GOT3 (cell line): ENCODE measurements around the gene SGF29.
"Not testable (repeated sequence)": the region's sequence is repeated elsewhere in the genome, so short reads cannot be mapped to it uniquely, and the experiment has no call there.

Experiments used
- DNase-seq: peaks from one replicate; lab custom pipeline; 2025; ENCODE audit warnings: mixed read lengths; lab: John Stamatoyannopoulos, UW

Gene SGF29

DNA sequence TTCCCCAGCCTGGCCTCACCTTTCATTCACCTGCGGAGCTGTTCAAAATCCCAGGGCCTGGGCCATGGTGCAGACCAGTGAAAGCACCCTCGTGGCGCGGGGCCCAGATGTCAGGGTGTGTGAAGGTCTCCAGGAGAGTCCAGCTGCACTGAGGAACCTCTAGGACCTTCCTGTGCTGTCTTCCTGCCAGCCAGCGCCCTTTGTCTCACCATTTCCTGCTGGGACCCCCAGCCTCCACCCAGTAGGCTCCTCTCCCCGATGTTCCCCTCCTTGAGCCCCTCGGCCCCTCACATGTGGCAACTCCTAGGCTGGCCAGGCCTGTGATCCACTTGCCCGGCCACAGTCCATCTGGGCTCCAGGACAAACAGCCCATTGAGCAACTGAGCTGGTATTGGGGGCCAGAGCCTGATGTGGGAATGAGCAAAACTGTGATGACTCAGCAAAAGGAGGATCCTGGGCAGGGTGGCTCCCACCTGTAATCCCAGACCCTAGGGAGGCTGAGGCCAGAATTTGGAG, 42.5 kb downstream of the SGF29 start:
- DNase-seq, result no peak

DNA sequence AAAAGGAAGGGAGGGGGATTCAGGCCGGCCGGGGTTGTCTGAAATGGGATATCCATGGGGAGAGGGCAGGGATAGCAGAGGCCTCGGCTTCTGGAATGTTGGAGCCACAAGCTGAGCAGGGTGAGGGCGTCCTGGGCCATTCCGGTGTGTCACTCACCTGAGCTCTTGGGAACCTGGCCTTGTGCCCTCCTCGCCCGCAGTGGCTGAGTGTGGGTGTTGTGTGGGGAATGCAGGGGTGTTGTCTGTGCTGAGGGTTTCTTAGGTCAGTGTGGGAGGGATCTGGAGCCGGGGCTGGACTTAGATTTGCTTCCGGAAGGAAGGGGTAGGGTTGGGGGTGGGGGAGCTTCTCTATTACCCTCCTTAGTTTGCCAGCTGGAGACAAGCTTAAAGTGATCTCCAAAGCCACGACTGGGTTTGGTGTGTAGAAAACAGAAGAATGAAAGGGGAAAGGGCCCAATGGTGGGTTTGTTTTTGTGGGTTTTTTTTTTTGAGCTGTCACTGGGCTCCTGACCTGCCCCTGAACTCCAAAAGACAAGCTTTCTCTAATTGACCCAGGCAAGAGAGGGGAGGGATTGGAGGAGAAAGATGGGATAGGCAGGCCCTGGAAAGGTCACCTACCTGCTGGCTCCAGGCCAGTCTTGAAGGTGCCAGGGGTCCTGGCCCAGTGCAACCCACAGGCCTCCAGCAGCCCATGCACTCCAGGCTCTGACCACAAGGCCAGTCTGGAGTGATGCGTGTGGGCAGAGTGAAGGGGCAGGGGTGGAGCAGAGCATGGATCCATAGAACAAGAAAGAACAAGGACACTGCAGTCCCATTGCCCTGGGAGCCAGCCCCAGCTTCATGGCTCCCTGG, 43.3 kb downstream of the SGF29 start, which contains the start of gene SULT1A2:
SULT1A2 (minus strand) TSS at position 211 of the 852 bp plus-strand sequence. CDS start 1,120 bp downstream, outside the sequence.
- DNase-seq, result no peak

- no peak for DNase-seq
Measured at GRCh38 chr16:28597692-28598261, 44.1 kb downstream of the SGF29 start.

DNA sequence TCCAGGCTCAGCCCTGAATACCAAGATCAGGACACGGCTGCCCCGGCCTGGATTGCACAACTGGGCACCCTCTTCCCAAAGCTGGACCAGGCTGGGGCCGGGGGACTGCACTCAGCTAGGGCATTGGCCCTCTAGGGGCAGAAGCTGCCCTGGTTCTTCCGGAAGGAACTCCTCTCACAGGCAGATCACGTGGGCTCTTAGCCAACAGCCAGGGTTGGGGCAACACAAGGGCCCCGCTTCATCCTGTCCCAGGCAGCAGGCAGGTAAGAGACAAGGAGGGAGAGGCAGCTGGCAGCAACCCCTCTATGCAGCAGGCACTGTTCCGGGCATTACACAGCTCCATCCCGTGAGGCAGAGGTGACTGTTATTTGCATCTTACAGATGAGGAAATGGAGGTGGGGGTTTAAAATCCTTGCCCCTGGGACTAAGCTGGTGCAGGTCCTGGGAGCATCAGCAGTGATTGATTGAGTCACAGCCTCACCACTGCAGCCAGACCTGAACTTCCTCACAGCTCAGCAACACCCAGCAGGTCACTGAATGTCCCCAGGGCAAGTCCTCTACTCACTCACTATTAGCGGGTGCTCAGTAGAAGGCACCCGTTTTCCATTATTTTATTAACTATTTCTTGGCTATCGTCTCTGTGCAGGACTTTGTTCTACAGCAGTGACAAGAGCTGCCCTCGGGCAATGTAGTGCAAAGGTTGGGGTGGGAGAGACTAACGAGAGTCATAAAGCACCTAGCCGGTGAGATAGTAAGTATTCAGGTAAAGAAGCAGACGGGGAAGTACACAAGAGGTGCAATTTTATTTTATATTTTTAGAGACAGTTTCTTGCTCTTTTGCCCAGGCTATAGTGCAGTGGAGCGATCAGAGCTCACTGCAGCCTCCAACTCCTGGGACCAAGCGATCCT, 45.9 kb downstream of the SGF29 start:
- DNase-seq, result not testable (repeated sequence)

DNA sequence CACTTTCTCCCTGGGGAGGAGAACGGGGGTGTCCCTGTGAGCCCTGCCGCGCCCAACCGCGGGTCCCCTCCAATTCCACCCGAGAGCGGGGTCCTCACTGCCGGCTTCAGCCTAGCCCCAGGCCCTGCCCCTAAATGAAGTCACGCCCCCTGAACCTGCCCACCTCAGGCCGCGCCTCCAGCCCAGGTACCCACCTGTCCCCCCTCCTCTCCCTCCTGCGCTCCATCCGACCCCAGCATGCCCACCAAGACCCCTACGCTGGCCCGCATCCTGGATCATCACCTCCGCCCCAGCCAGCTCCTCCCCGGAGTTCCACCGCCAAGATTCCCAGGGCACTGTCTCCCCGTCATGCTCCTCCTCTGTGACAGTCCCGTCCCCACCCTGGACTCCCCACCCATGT, 47.2 kb downstream of the SGF29 start:
- DNase-seq, result not testable (repeated sequence)

DNA sequence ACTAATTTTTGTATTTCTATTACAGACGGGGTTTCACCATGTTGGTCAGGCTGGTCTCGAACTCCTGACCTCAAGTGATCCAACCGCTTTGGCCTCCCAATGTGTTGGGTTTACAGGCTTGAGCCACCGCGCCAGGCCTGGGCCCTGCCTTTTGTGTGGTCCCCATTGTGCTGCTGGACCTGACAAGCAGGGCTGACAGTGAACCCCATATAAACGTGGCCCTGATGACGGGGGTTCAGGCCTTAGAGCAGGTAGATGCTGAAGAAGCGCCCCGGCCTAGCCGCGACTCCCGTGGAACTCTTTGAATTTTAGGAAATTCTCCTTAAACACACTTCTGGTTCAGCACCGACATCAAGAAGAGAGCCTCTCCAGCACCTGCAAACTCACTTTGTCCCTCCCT, 47.9 kb downstream of the SGF29 start:
- not testable (repeated sequence) for DNase-seq

DNA sequence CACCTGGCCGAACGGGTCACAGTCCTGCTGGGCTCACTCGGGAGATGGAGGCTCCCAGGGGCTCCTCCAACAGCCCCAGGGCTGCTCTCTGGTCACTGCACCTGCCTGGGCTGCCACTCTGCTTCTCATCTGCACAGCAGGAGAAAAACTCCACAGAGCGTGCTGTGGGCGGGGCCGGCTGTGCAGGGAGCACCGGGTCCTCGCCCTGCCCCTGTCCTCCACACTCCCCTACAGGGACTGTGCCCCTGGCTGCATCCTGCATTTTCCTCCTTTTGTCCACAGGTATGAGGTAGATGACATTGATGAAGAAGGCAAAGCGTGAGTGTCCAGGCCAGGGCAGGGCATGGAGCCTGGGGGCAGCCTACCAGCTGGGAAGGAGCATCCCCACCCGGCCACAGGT, 48.3 kb downstream of the SGF29 start:
- not testable (repeated sequence) for DNase-seq

DNA sequence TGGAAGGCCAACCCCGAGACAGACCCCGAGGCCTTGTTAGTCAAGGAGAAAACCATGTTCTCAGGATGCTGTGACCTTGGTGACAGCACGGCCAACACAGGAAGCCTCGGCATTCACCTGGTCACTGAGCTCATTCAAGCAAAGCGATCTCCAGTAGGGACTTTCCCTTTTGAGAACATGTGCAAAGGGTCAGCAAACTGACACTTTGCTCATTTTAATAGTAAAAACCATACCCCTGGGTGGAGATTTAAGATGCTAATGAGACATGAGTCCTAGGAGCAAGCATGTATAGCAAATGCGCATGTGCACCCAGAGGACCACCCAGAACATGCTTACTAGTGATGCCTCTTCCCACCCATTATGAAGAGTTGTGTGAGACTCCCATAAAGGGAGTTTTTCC, 48.8 kb downstream of the SGF29 start:
- DNase-seq, result no peak

DNA sequence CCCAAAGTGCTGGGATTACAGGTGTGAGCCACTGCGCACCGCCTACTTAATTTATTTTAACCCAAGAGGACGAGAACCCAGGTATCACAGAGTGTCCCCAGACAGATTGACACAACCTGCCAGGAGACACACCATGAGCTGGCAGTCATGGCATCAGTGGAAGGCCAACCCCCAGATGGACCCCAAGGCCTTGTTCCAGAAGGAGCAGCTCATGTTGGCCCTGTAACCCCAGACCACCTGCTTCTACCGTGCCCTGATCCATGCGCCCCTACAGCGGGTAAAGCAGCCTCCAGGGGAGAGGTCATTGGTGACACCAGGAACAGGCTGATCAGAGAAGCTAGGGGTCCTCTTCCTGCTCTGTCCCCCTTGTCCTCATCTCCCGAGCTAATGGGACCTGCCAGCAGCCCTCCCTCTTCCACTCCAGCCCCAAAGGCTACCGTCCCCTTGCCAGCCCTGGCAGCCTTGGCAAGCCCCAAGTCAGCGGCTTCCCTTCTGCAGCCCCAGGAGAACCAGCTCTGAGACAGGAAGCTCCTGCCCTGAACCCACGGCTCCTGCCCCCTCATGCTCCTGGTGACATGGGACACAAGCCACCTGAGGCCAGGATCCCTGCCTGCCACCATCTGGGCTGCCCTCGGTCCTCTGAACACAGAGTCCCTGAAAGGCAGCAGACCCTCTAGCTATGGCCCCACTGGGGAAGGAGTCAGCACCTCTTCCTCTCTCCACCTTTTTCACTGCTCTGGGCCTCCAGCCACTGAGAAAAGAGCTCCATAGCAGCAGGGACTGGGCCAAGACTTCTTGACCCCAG, 49.9 kb downstream of the SGF29 start:
- no peak for DNase-seq

DNA sequence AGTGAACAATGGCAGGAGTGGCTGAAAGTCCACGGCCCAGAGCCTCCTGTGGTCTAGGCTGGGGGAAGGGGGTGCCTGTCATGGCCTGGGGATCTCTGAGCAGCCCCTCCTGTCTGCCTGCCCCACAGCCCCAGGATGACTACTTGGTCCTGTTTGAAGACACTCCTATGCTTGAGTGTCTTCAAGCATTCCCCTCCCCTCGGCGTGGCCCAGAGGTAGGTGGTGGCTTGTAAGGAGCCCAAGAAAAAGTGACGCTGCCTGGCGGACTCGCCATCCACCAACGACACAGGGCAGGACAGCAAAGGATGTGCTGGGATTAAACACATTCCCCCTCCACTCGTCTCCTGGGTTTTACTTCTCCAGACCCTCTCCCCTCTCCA, 50.5 kb downstream of the SGF29 start:
- DNase-seq, result no peak

GRCh38 chr16:28606291-28607115, 52.8 kb downstream of the SGF29 start:
- DNase-seq, result no peak

- no peak for DNase-seq
Measured at GRCh38 chr16:28607116-28607623, 53.5 kb downstream of the SGF29 start.

- DNase-seq, result not testable (repeated sequence)
Measured at GRCh38 chr16:28607681-28608495, 54.2 kb downstream of the SGF29 start.

- not testable (repeated sequence) for DNase-seq
Measured at GRCh38 chr16:28608496-28608808, 54.7 kb downstream of the SGF29 start.

GRCh38 chr16:28608867-28609596, 55.3 kb downstream of the SGF29 start:
- not testable (repeated sequence) for DNase-seq

- DNase-seq, result no peak
Measured at GRCh38 chr16:28609631-28610594, 56.2 kb downstream of the SGF29 start, which contains the start of gene SULT1A1. SULT1A1 (minus strand) TSS chr16:28610044; CDS start chr16:28608855, 1,189 bp downstream.

DNA sequence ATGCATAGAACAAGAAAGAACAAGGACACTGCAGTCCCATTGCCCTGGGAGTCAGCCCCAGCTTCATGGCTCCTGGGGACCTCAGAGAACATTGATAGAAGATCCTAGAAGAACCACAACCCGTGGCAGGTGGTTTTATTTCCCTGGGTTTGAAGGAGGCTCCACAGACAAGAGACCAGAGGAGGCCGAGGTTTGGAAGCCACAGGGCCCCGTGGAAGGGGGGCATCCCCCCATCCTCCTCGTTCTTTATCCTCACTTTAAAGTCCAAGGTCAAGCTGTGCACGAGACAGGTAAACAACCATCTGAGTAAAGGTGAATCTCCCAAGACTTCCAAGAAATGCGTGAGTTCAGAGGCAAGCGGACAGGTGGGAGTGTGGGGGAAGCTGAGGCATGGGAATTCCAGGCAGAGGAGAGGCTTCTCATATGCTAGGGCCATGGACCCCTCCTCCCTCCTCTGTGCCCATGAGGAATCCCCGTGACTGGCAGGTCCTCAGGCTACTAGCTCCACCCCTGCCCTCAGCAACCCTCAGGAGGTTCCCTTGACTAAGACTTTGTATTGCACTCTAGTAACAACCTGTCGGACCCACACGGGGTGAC, 57.0 kb downstream of the SGF29 start:
- no peak for DNase-seq
